HFF-Myc (cell line): ENCODE measurements around the gene LAMC1.

ENCODE experiments used
- DNase-seq: peaks from one replicate; pipeline ENCODE4 v3.0.0-alpha.2; 2011; ENCODE audit warnings: low read depth; ENCODE audit errors: extremely low read depth
- H3K4me3 ChIP-seq: replicated peaks from 2 replicates; pipeline ENCODE4 v1.5.1; 2011; ENCODE audit warnings: low read depth, mild to moderate bottlenecking, control low read depth, low read length
- CTCF ChIP-seq: IDR thresholded peaks from 2 replicates; pipeline ENCODE4 v1.5.1; 2012; ENCODE audit warnings: mild to moderate bottlenecking, low read depth, low read length, control low read depth; ENCODE audit errors: missing control alignments

The LAMC1 gene

GRCh38 chr1:183159960-183160359 is 136.7 kb downstream of the LAMC1 start:
- H3K4me3 ChIP-seq = no peak overlapping the region
- TF ChIP-seq CTCF = no peak
- no peak for DNase-seq

DNA sequence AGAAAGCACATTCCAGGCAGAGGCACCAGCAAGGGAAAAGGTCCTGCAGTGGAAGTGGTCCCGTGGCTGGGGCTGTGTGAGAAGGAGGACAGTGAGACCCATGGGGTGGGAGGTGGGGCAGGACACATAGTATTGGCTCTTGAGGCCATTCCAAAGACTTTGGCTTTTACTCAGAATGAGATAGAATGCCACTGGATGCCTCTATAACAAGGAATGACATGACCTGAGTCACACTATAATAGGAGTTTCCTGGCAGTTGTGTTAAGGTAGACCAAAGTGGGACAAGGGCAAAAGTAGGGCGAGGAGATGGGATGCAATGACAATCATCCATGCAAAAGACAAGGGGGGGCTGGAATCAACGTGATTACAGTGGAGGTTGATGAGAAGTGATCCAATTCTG is 138.2 kb downstream of the LAMC1 start:
- DNase-seq = no peak
- no peak for TF ChIP-seq CTCF
- H3K4me3 ChIP-seq = no peak overlapping the region

GRCh38 chr1:183163316-183163715 is 140.1 kb downstream of the LAMC1 start:
- TF ChIP-seq CTCF = no peak
- no peak for DNase-seq
- H3K4me3 ChIP-seq = no peak overlapping the region

DNA sequence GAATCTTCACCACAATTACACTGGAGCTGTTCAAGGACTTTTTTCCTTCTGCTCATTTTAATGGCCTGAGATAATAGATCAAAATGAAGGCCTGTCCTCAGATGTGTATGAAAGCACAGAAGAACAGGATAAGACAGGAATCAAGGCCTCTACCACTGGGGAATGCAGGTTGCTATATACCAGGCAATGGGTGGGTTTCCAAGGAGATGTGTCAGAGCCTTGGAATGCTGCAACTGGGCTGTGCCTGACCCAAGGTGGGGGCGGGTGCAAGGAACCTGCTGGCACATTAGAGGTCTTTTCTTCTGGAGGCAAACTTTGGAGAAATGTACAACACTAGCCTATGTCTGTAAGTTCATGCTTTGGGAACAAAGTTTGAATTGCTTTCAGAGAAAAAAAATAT is 141.1 kb downstream of the LAMC1 start:
- peak; percentile 71 for DNase-seq
- TF ChIP-seq CTCF = no peak
- H3K4me3 ChIP-seq = no peak overlapping the region

- no peak for TF ChIP-seq CTCF
- no peak overlapping the region for H3K4me3 ChIP-seq
- DNase-seq = no peak
Observed at GRCh38 chr1:183164963-183165362, 141.7 kb downstream of the LAMC1 start.

GRCh38 chr1:183165456-183165855 is 142.2 kb downstream of the LAMC1 start:
- TF ChIP-seq CTCF = no peak
- no peak overlapping the region for H3K4me3 ChIP-seq
- DNase-seq = no peak

- no peak for DNase-seq
- no peak for TF ChIP-seq CTCF
- H3K4me3 ChIP-seq = no peak overlapping the region
Observed at GRCh38 chr1:183166454-183166853, 143.2 kb downstream of the LAMC1 start.
